NCI-H2171 treated with DMSO at 0.1 percent for 48 hours (cell line): ENCODE results near the gene MBD5.

Experiments
- DNase-seq: peaks from one replicate; lab custom pipeline; 2025; lab: John Stamatoyannopoulos, UW

Gene MBD5

DNA sequence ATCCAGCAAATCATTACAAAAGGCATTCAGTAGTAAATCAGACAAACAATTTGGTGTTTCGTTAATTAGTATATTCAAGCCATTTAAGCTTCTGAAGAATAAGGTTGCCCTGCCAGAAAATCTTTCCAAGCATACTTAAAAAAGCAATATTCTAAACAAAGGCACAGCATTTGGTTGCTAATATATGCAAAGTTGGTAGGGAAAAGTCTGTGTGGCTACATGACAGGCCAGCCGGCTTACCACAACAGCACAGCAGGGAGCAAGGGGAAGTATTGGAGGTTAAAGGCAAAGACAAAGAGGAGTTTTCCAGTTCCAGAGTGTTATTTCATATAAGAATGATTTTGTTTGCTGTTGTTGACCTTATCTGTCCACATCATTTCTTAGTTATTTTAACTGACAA is 282.3 kb downstream of the MBD5 start:
- no peak for DNase-seq

DNA sequence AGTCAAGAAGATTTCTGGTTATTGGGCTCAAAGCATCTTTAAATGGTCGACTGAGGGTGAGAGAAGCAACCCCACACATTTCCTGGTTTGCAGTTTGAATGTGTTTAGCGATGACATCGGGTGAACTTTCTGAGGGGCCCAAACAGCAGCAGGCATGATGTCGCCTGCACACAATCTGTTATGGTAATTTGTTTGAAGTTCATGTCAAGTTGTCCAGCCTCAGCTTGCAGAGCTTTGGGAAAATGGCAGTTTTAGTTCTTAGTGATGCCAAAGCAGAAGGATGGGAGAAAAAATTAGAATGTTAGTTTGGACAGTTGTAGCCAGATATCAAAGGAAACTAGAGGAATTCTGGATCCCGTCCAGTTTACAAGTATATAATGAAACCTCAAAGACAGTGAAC is 284.6 kb downstream of the MBD5 start:
- DNase-seq = peak; percentile 53

DNA sequence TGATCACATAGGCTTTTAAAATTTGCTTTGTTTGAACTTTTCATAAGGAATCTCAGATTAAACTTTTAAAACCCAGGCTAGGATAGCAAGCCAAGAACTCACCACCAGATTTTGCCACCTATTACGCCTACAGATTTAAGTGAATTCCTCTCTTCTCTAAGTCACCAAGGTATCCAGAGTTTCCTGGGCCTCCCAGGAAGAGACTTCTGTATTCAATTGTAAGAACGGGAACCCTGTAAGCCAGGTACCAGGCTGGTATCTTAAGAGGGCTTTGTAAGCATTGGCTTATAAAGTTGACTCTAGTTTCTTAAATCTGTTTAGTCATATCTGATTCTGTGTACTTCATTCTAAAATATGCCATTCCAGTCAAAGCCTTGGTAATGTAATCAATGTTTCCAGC is 285.1 kb downstream of the MBD5 start:
- DNase-seq = no peak

DNA sequence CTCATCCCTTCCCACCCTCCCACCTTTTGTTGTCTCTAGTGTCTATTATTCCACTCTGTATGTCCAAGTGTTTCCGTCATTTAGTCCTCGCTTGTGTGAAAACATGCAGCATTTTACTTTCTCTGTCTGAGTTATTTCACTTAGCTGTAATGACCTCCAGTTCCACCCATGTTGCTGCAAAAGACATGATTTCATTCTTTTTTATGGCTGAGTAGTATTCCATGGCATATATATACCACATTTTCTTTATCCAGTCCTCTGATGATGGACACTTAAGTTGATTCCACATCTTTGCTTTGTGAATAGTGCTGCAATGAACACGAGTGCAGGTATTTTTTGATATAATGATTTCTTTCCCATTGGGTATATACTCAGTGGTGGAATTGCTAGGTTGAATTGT is 296.7 kb downstream of the MBD5 start:
- no peak for DNase-seq

DNA sequence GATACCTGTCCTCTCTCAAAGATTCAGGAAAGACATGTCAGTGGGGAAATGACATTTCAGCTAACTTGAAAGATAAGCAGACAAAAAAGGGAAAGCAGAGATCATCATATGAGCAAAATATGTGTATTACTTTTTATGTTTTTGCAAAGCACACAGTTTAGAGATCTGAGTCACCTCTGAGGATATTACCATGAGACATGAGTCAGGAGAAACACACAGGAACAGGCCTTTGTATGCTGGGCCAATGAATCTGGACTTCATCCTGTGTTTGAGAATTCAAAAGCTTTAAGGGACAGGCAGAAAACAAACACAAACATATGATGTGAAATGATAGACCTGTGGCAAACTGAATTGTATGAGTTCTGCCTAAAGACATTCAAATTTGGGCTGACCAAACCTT is 317.6 kb downstream of the MBD5 start:
- DNase-seq = no peak

DNA sequence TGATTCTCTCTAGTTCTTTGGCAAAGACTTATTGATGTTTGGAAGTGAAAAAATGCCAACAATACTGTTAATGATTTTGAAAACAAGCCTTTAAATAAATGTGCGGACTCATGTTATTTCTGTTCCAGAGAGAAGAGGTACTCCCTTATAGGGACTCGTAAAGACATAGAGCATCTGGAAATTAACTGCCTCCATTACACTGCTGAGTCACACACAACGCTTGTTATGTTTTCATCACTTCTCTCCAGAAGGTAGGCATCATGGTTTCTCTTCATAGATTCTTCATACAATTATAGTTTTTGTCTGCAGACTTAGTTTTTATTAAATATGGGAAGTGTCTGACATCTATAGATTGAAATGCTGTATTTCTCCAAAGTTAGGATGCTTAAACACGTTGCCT is 321.2 kb downstream of the MBD5 start:
- DNase-seq = no peak

DNA sequence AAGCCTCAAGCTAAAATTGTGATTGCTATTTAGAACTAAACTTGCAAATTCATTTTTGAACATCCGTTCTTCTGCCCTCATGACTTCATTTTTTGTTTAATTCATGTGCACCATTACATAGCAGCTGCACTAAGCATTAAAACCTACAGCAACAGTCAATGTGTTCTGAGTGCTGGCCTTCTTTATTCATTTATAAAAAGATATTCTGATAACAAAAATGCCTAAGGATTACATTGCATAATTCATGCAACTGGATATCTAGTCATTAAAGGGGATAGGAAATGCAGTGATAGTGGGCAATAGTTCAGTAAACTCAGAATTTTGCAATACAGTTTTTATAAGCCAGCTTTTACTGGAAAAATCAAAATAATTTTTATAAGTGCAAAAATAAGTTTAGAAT is 329.3 kb downstream of the MBD5 start:
- no peak for DNase-seq

DNA sequence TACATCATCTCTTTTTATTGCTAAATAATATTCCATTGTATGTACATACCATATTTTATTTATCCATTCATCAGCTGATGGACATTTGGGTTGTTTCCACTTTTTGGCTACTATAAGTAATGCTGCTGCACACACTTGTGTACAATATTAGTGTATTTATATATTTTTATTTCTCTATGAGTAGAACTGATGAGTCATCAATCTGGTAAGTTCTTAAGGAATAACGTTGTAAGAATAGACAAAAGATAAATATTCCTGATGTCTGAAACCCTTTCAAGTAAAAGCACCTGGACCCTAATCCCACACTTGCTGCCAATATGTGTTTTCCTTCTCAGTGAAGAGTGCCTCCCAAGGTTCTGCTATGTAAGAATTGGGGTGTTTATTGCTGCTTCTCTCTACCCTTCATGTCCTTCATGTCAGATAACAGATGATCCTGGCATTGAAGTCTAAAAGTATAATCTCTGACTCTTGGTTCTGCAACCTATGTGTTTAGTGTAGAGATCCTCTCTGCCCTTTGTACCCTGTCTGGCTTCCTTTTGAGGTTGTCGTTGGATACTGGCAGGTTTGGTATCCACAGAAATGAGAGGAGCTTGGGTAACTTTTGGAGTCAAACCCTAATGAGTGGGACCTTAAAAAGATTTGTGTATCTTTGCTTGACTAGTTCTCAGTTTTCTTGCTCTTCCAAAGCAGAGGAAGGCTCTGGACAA is 330.7 kb downstream of the MBD5 start:
- no peak for DNase-seq

DNA sequence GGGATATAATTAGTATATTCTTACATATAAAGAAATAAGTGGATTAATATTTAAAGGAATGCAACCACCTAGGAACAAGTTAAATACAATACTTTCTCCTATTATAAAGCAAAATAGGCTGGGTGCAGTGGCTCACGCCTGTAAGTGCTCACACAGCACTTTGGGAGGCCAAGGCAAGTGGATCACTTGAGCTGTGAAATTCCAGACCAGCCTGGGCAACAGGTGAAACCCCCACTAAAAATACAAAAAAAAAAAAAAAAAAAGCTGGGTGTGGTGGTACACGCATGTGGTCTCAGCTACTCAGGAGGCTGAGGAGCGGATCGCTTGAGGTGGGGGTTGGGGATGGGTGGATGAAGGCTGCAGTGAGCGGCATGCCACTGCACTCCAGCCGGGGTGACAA is 337.5 kb downstream of the MBD5 start:
- no peak for DNase-seq

DNA sequence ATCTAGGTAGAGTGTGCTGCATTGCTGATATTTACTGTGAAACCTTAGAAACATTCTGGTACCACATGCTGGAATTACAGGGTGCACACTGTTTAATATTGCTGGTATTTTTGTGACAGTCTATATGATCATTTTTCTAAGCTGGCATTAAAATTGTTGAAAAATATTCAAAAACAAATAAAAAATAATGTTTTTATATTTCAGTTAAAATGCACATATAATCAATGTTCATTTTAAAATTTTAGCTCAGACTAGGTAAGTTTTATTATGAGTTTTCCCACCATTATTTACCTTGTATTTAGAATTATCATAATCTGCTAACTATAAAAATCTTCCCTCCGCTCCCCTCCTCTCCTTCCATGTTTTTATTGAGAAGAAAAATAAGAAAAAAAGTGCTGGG is 339.8 kb downstream of the MBD5 start:
- no peak for DNase-seq

DNA sequence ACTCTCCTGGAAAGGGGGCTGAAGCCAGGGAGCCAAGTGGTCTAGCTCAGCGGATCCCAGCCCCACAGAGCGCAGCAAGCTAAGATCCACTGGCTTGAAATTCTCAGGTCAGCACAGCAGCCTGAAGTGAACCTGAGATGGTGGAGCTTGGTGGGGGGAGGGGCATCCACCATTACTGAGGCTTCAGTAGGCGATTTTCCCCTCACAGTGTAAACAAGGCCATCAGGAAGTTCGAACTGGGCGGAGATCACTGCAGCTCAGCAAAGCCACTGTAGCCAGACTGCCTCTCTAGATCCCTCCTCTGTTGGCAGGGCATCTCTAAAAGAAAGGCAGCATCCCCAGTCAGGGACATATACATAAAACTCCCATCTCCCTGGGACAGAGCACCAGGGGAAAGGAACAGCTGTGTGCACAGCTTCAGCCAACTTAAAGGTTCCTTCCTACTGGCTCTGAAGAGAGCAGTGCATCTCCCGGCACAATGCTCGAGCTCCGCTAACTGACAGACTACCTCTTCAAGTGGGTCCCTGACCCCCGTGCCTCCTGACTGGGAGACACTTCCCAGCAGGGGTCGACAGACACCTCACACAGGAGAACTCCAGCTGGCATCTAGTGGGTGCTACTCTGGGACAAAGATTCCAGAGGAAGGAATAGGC is 341.4 kb downstream of the MBD5 start:
- no peak for DNase-seq

DNA sequence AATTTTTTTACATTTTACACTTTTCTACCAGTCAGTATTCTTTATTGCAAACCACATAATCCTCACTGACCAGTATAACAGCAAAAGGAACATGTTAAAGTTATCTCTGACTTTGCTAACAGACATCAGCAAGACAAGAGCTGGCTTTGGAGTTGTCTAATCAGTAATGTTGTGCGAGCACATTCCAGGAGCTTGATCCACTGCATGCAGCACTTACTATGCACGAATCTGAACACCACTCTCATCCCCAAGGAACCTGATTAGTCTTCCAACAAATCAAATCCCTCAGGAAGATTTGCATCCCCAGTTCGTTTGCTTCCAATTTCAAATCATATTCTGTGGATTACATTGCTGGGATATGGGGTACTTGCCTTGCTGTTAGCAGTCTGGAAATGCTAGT is 354.3 kb downstream of the MBD5 start:
- no peak for DNase-seq

DNA sequence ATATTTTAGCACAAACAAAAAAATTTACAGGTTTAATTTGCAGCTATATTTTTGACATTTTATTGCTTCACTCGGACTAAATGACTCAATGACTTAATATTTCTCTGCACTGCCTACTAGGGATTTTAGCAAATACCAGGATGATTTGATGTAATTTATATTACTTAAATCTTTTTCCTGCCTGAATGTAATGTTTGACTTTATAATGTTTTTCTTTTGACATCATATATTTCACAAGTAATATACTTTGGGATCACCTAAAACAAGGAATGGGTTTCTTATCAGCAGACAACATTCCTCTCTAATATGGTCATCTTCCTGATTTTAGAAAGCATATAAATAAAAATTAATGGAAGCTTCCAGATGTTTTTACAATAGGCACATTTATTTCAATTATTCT is 370.4 kb downstream of the MBD5 start:
- no peak for DNase-seq

DNA sequence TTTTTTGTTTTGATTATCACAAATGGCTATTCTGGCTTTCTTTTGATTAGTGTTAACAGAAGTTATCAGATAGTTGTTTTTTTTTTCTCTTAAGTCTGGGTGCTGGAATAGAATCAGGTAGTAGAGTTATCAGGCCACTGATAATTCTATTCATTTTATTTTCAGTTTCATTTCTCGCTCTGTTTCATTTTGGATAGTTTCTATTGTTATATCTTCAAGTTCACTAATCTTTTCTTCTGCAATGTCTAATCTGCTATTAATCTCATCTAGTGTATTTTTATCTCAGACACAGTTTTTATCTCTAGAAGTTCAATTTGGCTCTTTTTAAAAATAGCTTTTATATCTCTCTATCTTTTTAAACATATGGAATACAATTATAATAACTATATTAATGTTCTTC is 381.9 kb downstream of the MBD5 start:
- no peak for DNase-seq

DNA sequence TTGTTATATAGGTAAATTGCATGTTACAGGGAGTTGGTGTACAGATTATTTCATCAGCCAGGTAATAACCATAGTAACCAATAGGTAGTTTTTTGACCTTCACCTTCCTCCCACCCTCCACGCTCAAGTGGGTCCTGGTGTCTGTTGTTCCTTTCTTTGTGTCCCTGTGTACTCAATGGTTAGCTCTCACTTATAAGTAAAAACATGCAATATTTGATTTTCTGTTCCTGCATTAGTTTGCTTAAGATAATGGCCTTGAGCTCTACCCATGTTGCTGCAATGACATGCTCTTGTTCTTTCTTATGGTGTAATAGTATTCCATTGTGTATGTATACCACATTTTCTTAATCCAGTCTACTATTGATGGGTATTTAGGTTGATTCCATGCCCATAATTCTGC is 390.0 kb downstream of the MBD5 start:
- no peak for DNase-seq

DNA sequence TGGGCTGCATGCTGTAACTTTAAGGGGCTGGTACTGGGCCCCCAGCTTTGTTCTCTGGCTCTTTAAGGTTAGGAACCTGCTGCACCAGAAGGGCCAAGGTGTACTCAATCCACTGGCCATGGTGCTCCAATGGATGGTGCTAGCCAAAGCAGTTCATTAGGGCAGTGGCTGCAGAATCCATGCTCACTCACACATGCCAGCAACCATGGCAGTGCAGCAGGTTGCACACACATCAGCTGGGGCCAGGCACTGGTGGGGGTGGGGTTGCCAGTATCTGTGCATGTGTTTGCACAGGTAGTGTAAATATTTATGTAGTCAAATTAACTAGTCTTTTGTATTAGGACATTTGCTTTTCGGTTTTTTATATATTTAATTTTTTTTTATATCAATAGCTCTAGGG is 395.4 kb downstream of the MBD5 start:
- DNase-seq = no peak

DNA sequence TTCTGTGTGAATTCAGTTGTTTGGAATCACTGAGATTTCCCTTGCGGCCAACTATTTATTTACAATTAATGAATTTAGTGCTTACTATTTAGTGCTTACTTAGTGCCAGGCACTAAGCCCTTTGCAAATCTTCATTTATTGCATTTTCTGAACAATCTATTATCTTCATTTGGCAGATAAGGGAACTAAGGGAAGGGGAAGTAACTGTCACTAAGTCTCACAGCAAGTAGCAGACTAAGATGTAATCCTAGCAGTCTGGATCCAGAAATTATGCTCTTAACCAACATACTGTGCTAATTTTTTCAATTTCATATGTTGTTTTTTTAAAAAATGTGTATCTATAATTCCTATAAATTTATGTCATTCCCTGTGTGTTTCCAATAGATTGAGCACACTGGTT is 409.2 kb downstream of the MBD5 start:
- DNase-seq = no peak

DNA sequence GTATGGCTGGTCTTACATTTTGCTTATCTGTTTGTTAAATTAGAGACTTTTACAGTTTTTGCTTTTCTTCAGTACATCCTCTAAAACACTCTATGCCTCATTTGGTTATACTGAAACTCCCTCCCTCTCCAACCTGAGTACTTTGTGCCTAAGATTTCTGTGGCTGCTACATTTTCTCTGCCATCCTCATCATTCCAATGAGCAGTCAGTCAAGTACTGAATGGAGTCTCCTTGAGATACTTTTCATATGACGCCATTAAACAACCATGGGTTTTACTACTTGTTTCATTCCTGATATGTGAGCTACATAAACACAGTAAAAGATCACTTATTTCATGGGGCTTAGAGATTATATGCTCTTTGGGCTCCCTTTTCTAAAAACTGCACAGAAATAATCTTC is 427.0 kb downstream of the MBD5 start:
- DNase-seq = no peak

DNA sequence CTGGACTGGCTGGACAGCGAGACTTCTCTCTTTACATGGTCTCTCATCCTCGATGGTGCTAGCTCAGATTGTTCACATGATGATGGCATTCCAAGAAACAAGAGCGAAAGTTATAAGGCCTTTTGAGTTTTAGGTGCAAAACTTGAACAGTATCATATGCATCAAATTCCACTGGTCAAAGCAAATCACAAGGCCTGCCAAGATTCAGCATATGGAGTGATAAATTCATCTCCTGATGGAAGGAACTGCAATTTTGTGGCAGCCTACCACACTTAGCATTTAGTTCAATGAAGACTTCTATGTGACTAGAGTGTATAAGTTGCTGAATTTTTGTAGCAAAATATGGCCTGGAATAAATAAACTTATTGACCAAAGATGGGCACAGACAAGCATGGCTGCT is 429.6 kb downstream of the MBD5 start:
- DNase-seq = no peak

DNA sequence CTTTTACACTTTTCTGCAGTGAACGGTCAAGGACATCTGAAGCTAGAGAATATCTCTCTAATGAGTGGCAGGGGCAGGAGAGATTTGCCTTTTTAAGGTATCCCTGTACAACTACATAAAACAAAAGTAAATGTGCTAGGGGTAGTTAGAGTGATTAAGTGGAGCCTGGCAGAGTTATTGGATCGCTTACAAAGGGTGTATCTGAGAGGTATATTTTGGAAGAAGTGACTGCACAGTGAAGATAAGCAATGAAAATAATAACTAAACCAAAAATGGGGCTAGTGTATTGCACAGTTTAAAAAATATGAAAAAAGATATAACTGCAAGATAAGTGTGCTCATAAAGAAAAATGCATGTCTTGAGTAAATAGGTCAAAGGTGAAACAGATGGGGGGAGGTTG is 430.2 kb downstream of the MBD5 start:
- no peak for DNase-seq

DNA sequence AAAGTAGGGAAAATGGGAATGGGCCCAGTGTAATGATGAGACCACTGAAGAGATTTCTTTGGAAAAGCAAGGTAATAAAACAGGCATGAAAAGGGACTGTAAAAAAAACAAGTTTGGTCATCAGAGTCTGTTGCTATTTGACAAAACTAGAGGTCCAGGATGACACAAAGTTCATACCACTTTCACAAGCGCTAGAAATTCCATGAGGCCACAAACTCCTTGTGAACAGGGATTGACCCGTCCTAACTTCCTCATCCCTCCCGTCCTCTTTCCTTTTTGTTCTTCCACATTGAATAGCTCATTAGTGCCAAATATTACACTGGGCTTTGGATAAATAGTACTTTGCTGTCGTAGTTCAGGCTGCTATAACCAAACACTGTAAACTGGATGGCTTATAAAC is 434.9 kb downstream of the MBD5 start:
- DNase-seq = no peak

DNA sequence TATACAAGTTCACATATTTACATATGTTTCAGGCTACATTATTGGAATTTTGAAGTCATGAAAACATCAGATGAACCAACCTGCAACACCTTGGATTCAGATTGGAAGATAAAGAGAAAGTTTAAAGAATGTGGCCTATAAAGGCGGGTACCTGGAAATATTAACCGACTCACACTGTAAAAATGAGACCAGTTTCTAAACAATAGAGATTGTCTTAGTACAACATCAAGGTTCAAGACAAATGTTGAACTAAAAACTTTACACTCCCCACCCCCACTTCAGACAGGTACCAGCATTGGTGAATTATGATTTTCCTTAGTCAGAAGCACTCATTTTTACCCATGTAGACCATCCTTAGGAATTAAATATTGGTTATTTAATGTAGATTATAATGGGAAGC is 437.3 kb downstream of the MBD5 start:
- DNase-seq = no peak

DNA sequence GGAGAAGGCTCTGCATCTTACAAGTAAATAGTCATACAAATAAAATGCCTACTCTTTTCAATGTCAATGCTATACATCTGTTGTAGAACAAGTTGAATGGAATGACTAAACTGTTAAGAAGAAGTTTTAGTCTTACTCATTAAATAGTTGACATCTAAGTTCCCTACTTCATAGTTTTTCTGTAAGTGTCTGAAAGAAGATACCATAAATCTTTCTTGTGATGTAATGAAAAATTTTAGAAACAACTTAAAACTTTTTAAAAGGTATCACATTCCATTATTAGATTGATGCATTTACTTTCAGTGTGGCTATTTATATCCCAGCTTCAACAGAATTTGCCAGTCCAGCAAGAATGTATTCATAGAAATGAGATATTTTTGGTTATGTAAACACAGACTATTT is 438.5 kb downstream of the MBD5 start:
- no peak for DNase-seq

DNA sequence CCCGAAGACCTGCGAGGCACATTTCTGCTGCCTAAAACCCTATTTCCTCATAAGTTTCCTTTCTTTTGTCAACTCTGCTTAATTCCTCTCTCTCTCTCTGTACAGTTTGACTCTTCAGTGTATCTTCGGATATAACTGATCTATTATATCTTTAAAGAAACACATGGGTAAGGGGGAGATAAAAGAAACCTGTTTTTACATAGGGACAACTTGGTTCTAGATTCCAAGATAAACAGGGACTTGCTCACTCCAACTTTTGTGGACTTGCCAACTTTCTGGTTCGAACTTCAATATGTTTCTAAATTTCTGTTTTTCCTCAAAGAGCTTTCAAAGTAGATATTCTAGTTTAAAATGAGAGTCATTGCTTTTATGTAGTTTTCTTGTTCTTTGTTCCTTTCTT is 441.0 kb downstream of the MBD5 start:
- no peak for DNase-seq
